ENCODE data around the gene DTX1. TPM values are rescaled to one million over a fixed set of nuclear protein-coding genes. Genes with fewer than 3 reads are reported as not detected.

Gene DTX1
- total RNA-seq, 1 experiment from 2014 or later, result not detected

DNA sequence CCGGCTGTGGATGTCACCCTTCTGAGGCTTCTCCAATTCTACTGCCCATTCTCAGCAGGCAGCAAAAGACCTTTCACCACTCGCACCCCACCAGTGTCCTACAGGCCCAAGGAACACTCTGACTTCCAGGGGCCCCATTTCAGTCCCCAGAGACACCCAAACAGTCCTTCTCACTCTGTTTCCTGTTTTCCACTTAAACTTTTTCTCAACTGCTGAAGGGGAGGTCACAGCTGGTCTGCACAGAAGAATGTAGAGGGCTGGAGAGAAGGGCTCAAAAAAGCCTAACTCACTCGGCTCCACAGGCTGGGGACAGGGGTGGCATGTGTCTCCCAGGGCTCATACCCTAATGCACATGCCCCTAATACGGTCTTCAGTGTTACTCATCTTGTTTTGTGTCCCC is 4.2 kb upstream of the DTX1 start:
- BruUV-seq (replicated peaks), result no TSS peak
- DNase-seq (no peak), ATAC-seq (no peak)
- POLR2A ChIA-PET (ENCODE audit: unreplicated experiment), result no interaction called here
- no peaks in the 10 kb centered on the region for H4K20me1 ChIP-seq (ENCODE audit: low read length)
- H3K9me2 ChIP-seq (replicated peaks; ENCODE audit: low read length), result no peaks in the 10 kb centered on the region
- no peak overlapping the region for H3K9ac ChIP-seq (ENCODE audit: low read length)
- H3K9me3 ChIP-seq (ENCODE audit: low read length), result no peaks in the 10 kb centered on the region
- no peaks in the 10 kb centered on the region for H3K79me2 ChIP-seq (ENCODE audit: low read length)
- no peak overlapping the region for H3K27ac ChIP-seq (ENCODE audit: low read length)
- H3K27me3 ChIP-seq (ENCODE audit: low read length), result peaks cover 59% of the 10 kb centered on the region
- no peaks in the 10 kb centered on the region for H3K36me3 ChIP-seq (ENCODE audit: low read depth, low read length)
- no peaks in the 10 kb centered on the region for H3K4me1 ChIP-seq (ENCODE audit: insufficient read depth, low read length)
- intact Hi-C loops (cut with micrococcal nuclease), result no loop called here
- no peak for TF ChIP-seq EZH2phosphoT487 (IDR thresholded peaks at IDR 0.05; ENCODE audit: borderline replicate concordance, low read length)
- TF ChIP-seq EZH2 (IDR thresholded peaks at IDR 0.05; ENCODE audit: low read length, unreplicated experiment), result no peak
- no peaks in the 10 kb centered on the region for H3F3A ChIP-seq (ENCODE audit: low read length, unreplicated experiment)
- CTCF ChIA-PET, result no interaction called here
- no peak overlapping the region for H2AFZ ChIP-seq (ENCODE audit: low read length)
- H3K4me2 ChIP-seq (ENCODE audit: low read length), result no peak overlapping the region
- no peak overlapping the region for H3K4me3 ChIP-seq (ENCODE audit: low read length)

DNA sequence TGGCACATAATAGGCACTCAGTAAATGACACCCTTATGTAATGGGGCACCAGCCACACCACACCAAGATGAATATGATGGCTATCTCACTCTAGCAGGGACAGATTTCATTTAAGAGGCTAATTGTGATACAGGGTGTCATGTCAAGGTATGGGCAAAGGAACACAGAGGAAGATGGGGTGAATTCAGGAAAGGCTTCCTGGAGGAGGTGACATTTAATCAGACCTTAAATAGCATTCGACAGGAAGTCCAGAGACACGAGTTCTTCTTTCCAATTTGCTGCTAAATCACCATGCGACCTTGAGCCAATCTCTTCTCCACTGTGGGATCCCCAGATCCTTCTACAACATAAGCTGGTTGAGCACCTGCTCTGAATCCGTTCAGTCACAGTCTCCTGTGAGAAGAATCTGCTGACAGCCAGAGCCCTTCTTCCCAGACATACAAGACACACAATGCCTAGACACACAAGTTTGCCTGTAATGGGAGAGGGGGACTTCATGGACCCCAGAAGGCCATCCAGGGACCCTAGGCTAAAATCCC is 1.5 kb upstream of the DTX1 start:
- no peaks in the 10 kb centered on the region for H3F3A ChIP-seq (ENCODE audit: low read length, unreplicated experiment)
- BruUV-seq (replicated peaks), result no TSS peak
- H3K36me3 ChIP-seq (ENCODE audit: low read depth, low read length), result no peaks in the 10 kb centered on the region
- no peak overlapping the region for H3K4me3 ChIP-seq (ENCODE audit: low read length)
- POLR2A ChIA-PET (ENCODE audit: unreplicated experiment), result no interaction called here
- CTCF ChIA-PET, result no interaction called here
- ATAC-seq (no peak), DNase-seq (no peak)
- no peak overlapping the region for H3K9ac ChIP-seq (ENCODE audit: low read length)
- H2AFZ ChIP-seq (ENCODE audit: low read length), result no peak overlapping the region
- no peaks in the 10 kb centered on the region for H3K9me3 ChIP-seq (ENCODE audit: low read length)
- no peaks in the 10 kb centered on the region for H4K20me1 ChIP-seq (ENCODE audit: low read length)
- intact Hi-C loops (cut with micrococcal nuclease), result no loop called here
- no peak overlapping the region for H3K27ac ChIP-seq (ENCODE audit: low read length)
- peaks cover 62% of the 10 kb centered on the region for H3K27me3 ChIP-seq (ENCODE audit: low read length)
- no peaks in the 10 kb centered on the region for H3K9me2 ChIP-seq (replicated peaks; ENCODE audit: low read length)
- no peak for TF ChIP-seq EZH2 (IDR thresholded peaks at IDR 0.05; ENCODE audit: low read length, unreplicated experiment)
- TF ChIP-seq, protein P1, sequence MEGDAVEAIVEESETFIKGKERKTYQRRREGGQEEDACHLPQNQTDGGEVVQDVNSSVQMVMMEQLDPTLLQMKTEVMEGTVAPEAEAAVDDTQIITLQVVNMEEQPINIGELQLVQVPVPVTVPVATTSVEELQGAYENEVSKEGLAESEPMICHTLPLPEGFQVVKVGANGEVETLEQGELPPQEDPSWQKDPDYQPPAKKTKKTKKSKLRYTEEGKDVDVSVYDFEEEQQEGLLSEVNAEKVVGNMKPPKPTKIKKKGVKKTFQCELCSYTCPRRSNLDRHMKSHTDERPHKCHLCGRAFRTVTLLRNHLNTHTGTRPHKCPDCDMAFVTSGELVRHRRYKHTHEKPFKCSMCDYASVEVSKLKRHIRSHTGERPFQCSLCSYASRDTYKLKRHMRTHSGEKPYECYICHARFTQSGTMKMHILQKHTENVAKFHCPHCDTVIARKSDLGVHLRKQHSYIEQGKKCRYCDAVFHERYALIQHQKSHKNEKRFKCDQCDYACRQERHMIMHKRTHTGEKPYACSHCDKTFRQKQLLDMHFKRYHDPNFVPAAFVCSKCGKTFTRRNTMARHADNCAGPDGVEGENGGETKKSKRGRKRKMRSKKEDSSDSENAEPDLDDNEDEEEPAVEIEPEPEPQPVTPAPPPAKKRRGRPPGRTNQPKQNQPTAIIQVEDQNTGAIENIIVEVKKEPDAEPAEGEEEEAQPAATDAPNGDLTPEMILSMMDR (conservative IDR thresholded peaks at IDR 0.05; ENCODE audit: low read depth, low read length), result no peak
- TF ChIP-seq EZH2phosphoT487 (IDR thresholded peaks at IDR 0.05; ENCODE audit: borderline replicate concordance, low read length), result no peak
- no peaks in the 10 kb centered on the region for H3K79me2 ChIP-seq (ENCODE audit: low read length)
- H3K4me2 ChIP-seq (ENCODE audit: low read length), result no peak overlapping the region
- H3K4me1 ChIP-seq (ENCODE audit: insufficient read depth, low read length), result no peaks in the 10 kb centered on the region

DNA sequence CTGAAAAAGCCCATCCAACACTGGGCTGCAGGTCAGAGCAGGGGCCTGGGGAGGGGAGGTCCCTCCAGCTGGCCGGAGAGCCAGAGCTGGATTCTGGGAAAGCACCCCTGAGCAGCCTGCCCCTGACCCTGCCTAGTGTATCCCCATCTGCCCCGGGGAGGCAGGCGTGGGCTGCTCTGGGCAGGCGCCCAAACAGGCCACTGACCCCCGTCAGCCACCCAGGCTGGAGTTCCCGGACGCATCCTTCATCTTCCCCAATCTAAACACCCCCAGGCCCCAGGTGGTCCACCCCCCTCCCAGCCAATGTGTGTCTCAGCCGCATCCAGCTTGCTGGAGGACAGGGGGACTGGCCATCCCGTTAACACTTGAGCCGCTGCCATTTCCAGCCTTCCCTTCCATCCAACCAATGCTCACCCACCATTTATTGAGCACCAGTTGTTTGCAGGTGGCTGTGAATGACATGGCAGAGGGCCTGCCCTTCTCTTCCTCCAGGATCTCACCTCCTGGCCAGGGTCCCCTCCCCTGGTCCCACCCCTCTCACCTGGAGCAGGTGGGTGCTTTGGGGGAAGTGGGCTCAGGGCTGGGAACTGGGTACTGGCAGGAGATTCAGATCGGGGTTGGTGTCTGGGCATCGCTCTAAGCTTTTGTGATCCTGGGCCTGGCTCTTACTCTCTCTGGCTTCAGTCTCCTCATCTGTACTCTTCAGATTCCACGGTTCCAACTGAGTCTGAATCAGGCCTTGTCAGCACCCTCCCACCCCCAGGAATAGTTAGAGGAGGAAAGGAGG is 743 bp upstream of the DTX1 start:
- POLR2A ChIA-PET (ENCODE audit: unreplicated experiment), result no interaction called here
- H2AFZ ChIP-seq (ENCODE audit: low read length), result no peak overlapping the region
- no peaks in the 10 kb centered on the region for H4K20me1 ChIP-seq (ENCODE audit: low read length)
- no peak overlapping the region for H3K27ac ChIP-seq (ENCODE audit: low read length)
- no peaks in the 10 kb centered on the region for H3K36me3 ChIP-seq (ENCODE audit: low read depth, low read length)
- no peak overlapping the region for H3K4me3 ChIP-seq (ENCODE audit: low read length)
- H3K9ac ChIP-seq (ENCODE audit: low read length), result no peak overlapping the region
- no peak overlapping the region for H3K4me2 ChIP-seq (ENCODE audit: low read length)
- CTCF ChIA-PET, result no interaction called here
- H3F3A ChIP-seq (ENCODE audit: low read length, unreplicated experiment), result no peaks in the 10 kb centered on the region
- H3K9me3 ChIP-seq (ENCODE audit: low read length), result no peaks in the 10 kb centered on the region
- H3K27me3 ChIP-seq (ENCODE audit: low read length), result peaks cover 58% of the 10 kb centered on the region
- no peaks in the 10 kb centered on the region for H3K79me2 ChIP-seq (ENCODE audit: low read length)
- no peak for DNase-seq
- ATAC-seq, result no peak
- TF ChIP-seq EZH2phosphoT487 (IDR thresholded peaks at IDR 0.05; ENCODE audit: borderline replicate concordance, low read length) (no peak), EZH2 (IDR thresholded peaks at IDR 0.05; ENCODE audit: low read length, unreplicated experiment) (no peak)
- TF ChIP-seq, protein P1 (conservative IDR thresholded peaks at IDR 0.05; ENCODE audit: low read depth, low read length), result no peak
- intact Hi-C loops (cut with micrococcal nuclease), result no loop called here
- no peaks in the 10 kb centered on the region for H3K9me2 ChIP-seq (replicated peaks; ENCODE audit: low read length)
- no TSS peak for BruUV-seq (replicated peaks)
- no peaks in the 10 kb centered on the region for H3K4me1 ChIP-seq (ENCODE audit: insufficient read depth, low read length)

Data from PC-3 (cell line).